ENCODE results near the gene PRICKLE3. TPM values are rescaled to one million over a fixed set of nuclear protein-coding genes. Genes with fewer than 3 reads are reported as not detected.

The PRICKLE3 gene
- total and polyA plus RNA-seq, 3 donors from 2014 or later = 2.7 to 9.9 (median 6.1) TPM

DNA sequence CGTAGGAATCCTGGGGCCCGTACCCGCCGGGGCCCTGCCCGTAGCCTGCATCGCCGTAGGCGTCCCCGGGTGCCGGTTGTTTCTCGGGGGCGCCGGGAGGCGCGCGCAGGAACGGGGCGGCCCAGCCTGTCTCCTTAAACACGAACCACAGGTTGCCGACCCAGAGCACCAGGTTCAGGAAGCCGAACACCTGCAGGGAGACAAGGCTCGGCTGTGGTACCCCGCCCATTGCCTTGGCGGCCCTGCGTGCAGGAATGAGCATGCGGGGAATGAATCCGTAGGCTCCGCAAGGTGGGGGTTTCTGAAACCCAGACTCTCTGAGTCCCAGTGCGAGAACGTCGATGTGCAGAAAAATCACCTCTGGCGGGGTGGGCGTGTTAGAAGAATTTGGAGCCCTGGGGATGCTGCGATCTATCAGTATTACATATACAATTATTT lies 5.4 kb upstream of the PRICKLE3 start:
- Histone ChIP-seq H3K36me3 (ENCODE audit: low read depth, missing control alignments) (no peaks in the 10 kb centered on the region), H3K4me3 (peak overlapping the region; percentile 59 to 72), H3K9me3 (no peaks in the 10 kb centered on the region), H3K27ac (peak overlapping the region; percentile 72 to 80), H3K4me1 (no peaks in the 10 kb centered on the region), H3K27me3 (no peaks in the 10 kb centered on the region)
- 1 to 3% methylated on average over 7 to 30 of the region's 34 CpGs for WGBS, 2 donors
- intact Hi-C loops (cut with DNase I; ENCODE audit: low total_unique reads) = no loop called here
- no peak for DNase-seq
- TF ChIP-seq, protein P1, sequence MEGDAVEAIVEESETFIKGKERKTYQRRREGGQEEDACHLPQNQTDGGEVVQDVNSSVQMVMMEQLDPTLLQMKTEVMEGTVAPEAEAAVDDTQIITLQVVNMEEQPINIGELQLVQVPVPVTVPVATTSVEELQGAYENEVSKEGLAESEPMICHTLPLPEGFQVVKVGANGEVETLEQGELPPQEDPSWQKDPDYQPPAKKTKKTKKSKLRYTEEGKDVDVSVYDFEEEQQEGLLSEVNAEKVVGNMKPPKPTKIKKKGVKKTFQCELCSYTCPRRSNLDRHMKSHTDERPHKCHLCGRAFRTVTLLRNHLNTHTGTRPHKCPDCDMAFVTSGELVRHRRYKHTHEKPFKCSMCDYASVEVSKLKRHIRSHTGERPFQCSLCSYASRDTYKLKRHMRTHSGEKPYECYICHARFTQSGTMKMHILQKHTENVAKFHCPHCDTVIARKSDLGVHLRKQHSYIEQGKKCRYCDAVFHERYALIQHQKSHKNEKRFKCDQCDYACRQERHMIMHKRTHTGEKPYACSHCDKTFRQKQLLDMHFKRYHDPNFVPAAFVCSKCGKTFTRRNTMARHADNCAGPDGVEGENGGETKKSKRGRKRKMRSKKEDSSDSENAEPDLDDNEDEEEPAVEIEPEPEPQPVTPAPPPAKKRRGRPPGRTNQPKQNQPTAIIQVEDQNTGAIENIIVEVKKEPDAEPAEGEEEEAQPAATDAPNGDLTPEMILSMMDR (IDR thresholded peaks at IDR 0.05) = no peak
- TF ChIP-seq POLR2A (IDR thresholded peaks at IDR 0.05) = no peak

DNA sequence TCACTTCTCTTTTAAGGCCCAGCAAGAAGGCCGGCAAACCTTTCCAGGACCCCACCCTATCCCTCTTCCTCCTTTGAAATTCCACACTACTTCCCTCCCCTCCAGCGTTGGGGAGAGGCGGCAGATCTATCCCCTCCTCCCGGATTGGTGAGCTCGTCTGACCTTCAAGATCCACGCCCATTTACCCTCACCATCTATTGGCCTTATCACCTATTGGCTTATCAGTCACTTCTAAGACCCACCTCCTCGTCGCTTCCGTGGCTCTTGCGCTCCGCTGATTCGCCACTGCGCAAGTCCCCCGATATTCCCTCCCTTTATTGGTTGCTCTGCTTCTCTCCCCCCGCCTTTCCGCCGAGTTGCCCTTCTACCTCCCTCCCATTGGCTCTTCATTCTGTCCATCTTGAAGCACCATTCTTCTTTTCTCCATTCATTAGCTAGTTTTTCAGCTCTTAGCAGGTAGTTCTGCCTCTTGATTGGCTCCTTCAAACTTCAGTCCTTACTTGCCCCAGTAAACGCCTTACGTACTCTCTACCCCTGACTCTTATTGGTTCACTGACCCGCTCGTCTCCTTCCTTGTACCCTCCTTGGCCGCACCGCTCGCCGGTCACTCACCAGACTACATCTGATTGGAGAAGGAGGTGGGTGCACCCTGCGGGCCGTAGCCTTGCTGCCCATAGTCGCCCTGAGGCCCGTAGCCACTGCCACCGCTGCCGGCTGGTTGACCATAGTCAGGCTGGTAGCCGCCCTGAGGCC lies 4.8 kb upstream of the PRICKLE3 start:
- Histone ChIP-seq H3K4me1 (no peaks in the 10 kb centered on the region), H3K9me3 (no peaks in the 10 kb centered on the region), H3K27me3 (no peaks in the 10 kb centered on the region), H3K4me3 (peak overlapping the region; percentile 59 to 72), H3K36me3 (ENCODE audit: low read depth, missing control alignments) (no peaks in the 10 kb centered on the region), H3K27ac (peak overlapping the region; percentile 72 to 81)
- WGBS, 2 donors = 1% methylated on average over 25 to 30 of the region's 32 CpGs
- TF ChIP-seq, protein P1 (IDR thresholded peaks at IDR 0.05) = peak in 1 of 3 experiments; percentile 29
- no peak for TF ChIP-seq POLR2A (IDR thresholded peaks at IDR 0.05)
- intact Hi-C loops (cut with DNase I; ENCODE audit: low total_unique reads) = no loop called here
- DNase-seq = peak; percentile 97

DNA sequence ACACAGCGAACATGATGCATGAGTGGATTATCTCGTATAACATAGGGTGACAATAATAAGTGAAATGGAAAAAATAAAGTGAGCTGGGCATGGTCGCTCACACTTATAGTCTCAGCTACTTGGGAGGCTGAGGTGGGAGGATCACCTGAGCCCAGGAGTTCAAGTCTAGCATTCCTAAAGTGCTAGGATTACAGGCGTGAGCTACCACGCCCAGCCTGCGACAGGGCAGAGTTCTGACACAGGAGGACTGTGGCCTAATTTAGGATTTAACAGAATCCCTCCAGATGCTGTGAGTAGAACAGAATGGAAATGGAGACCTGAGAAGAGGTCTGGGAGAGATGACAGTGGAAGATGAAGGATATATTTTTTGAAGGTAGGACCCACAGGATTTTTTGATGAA lies 3.4 kb upstream of the PRICKLE3 start:
- WGBS, 2 donors = 74 to 83% methylated on average over 6 of the region's 6 CpGs
- TF ChIP-seq POLR2A (IDR thresholded peaks at IDR 0.05) = no peak
- TF ChIP-seq, protein P1 (IDR thresholded peaks at IDR 0.05) = no peak
- intact Hi-C loops (cut with DNase I; ENCODE audit: low total_unique reads) = no loop called here

DNA sequence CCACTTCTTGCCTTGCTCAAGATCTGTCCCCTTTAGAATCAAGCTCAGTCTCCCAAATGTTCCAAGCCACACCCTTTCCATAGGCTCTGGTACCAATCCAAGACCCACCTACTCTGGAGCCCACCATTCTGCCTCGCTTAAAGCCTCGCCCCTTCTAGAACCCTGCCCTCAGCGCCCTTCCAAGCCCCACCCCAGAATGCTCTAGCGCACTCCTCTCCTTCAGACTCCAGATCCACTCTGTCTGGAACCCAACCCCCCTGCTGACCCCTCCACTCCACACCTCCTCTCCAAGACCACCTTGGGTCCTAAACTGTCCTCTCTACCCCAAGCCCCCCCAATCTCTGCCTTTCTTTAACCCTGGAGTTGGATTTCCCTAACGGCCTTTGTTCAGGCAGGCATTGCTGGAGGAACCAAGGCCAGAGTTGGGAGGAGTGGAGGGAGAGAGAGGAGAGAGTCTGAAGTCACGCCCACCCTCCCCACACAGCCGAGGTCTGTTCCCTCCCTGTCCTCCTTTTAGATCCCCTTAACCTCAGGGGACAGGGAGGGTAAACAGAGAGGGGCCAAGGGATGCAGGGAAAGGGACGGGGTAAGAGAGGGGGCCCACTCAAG lies 2.4 kb upstream of the PRICKLE3 start:
- no peak for TF ChIP-seq POLR2A (IDR thresholded peaks at IDR 0.05)
- H3K9me3 ChIP-seq = no peaks in the 10 kb centered on the region
- H3K4me1 ChIP-seq = no peaks in the 10 kb centered on the region
- intact Hi-C loops (cut with DNase I; ENCODE audit: low total_unique reads) = no loop called here
- no peak overlapping the region for H3K27ac ChIP-seq
- H3K4me3 ChIP-seq = no peak overlapping the region
- no peak for DNase-seq
- H3K36me3 ChIP-seq (ENCODE audit: low read depth, missing control alignments) = no peaks in the 10 kb centered on the region
- WGBS, 2 donors = 62 to 64% methylated on average over 8 of the region's 8 CpGs
- H3K27me3 ChIP-seq = no peaks in the 10 kb centered on the region

More for the DNA sequence above, 3.4 kb upstream of the PRICKLE3 start:
- no peaks in the 10 kb centered on the region for H3K36me3 ChIP-seq (ENCODE audit: low read depth, missing control alignments)
- DNase-seq = no peak
- no peak overlapping the region for H3K4me3 ChIP-seq
- H3K4me1 ChIP-seq = no peaks in the 10 kb centered on the region
- no peaks in the 10 kb centered on the region for H3K9me3 ChIP-seq
- no peak overlapping the region for H3K27ac ChIP-seq
- no peaks in the 10 kb centered on the region for H3K27me3 ChIP-seq

DNA sequence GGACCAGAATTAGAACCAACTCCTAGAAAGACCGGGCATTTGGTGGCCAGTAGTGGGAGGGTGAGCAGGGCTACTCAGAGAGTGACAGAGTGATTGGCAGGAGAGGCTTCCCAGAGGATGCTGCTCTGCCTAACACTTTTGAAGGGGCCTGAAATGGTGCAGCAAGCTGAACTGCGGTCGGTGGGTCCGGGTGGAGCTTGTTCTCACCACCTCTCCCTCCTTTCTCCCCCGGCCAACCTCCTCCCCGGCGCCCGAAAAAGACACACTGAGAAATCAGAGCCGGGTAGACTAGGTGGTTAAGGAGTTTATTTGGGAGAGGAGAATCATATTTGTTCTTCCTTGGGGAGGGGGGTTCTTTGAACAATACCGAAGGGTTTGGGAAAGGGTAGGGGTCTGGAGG lies 1.4 kb upstream of the PRICKLE3 start:
- no peak overlapping the region for H3K27ac ChIP-seq

More for the DNA sequence above, 1.4 kb upstream of the PRICKLE3 start:
- H3K27me3 ChIP-seq = no peaks in the 10 kb centered on the region
- H3K4me3 ChIP-seq = no peak overlapping the region
- WGBS, 2 donors = 66 to 81% methylated on average over 6 to 7 of the region's 10 CpGs
- TF ChIP-seq, protein P1 (IDR thresholded peaks at IDR 0.05) = no peak
- TF ChIP-seq POLR2A (IDR thresholded peaks at IDR 0.05) = no peak
- H3K4me1 ChIP-seq = no peaks in the 10 kb centered on the region
- intact Hi-C loops (cut with DNase I; ENCODE audit: low total_unique reads) = no loop called here
- H3K9me3 ChIP-seq = no peaks in the 10 kb centered on the region
- no peaks in the 10 kb centered on the region for H3K36me3 ChIP-seq (ENCODE audit: low read depth, missing control alignments)
- DNase-seq = no peak

All from testis (tissue), 3 donors.